Right lobe of liver (tissue), 4 donors: ENCODE measurements around the gene PLCD1.
A peak's percentile ranks its signal among the peaks of the same experiment; 100 is the strongest.

Experiments used
- POLR2A ChIP-seq: fragments of 450-650 bp; IDR thresholded peaks from one replicate; pipeline ENCODE4 v1.6.1; 2017; ENCODE audit warnings: antibody characterized with exemption, mild to moderate bottlenecking
- TF ChIP-seq, protein P1 (sequence below), 4 donors: fragments of 200-600 bp in 3 of 4; fragments of 450-650 bp in 1 of 4; IDR thresholded peaks; one replicate each; pipeline versions ENCODE4 v1.5.1 to v1.8.0; 2016 to 2022; ENCODE audit warnings: antibody characterized with exemption in 4 of 4, mild to moderate bottlenecking in 2 of 4
- donor health status: DM: no; HTN: no; CAD: no.
- donor health status: DM: no; HTN: no; CAD: no.
- donor health status: DM: no; HTN: yes; CAD: no.

DNA sequence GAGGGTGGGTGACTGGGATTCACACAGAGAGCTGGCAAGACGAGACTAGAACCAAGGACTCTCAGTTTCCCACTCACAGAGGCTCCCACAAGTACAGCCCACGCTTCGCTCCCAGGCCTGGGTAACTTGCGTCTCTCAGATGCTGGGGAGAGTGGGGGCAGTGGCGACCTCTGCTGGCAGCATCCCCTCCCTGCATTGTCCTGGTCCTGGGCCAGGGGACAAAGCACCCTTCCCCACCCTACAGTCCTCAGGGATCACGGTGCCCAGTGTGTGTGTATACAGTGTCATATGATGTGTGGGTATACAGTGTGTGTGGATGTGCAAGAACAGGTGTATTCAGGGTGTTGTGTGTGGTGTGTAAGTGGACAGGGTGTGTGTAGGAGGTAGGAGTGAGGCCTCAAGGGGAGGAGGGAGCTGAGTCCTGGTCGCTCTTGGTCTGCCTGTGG is 26.0 kb downstream of the PLCD1 start:
- TF ChIP-seq, protein P1, sequence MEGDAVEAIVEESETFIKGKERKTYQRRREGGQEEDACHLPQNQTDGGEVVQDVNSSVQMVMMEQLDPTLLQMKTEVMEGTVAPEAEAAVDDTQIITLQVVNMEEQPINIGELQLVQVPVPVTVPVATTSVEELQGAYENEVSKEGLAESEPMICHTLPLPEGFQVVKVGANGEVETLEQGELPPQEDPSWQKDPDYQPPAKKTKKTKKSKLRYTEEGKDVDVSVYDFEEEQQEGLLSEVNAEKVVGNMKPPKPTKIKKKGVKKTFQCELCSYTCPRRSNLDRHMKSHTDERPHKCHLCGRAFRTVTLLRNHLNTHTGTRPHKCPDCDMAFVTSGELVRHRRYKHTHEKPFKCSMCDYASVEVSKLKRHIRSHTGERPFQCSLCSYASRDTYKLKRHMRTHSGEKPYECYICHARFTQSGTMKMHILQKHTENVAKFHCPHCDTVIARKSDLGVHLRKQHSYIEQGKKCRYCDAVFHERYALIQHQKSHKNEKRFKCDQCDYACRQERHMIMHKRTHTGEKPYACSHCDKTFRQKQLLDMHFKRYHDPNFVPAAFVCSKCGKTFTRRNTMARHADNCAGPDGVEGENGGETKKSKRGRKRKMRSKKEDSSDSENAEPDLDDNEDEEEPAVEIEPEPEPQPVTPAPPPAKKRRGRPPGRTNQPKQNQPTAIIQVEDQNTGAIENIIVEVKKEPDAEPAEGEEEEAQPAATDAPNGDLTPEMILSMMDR (IDR thresholded peaks at IDR 0.05) = peak; percentile 69 to 87 (median 72)
- TF ChIP-seq POLR2A = no peak
